Ovary (tissue), 9 donors: Measurements from ENCODE around the gene PAX8. TPM values are rescaled to one million over a fixed set of nuclear protein-coding genes. Genes with fewer than 3 reads are reported as not detected.

Source experiments
- DNase-seq, 5 donors: peaks; one replicate each; pipeline ENCODE4 v3.0.0-alpha.2; 2019 to 2020
- H3K27ac ChIP-seq, 2 donors: fragments of 200-600 bp; one replicate each; pipeline versions ENCODE4 v1.5.1 to v1.8.0; 2019 to 2022
- H3K27me3 ChIP-seq: fragments of 200-600 bp; one replicate; pipeline ENCODE4 v1.8.0; 2022
- H3K36me3 ChIP-seq: fragments of 200-600 bp; sonication (generic); one replicate; pipeline ENCODE4 v1.5.1; 2019
- H3K4me1 ChIP-seq: one replicate; pipeline ENCODE4 v1.8.1; 2013; ENCODE audit warnings: mild to moderate bottlenecking, moderate library complexity; ENCODE audit not compliant: insufficient read depth
- H3K4me3 ChIP-seq: fragments of 200-600 bp; sonication (generic); one replicate; pipeline ENCODE4 v1.5.1; 2017
- H3K9me3 ChIP-seq, 2 donors: fragments of 200-600 bp in 1 of 2; sonication (generic) in 1 of 2; one replicate each; pipeline versions ENCODE4 v1.5.1 to v1.8.1; 2013 to 2019; ENCODE audit warnings: mild to moderate bottlenecking in 1 of 2, moderate library complexity in 1 of 2
- EP300 ChIP-seq: sonication (generic); formaldehyde crosslinking; IDR thresholded peaks from one replicate; pipeline ENCODE4 v1.6.1; 2017; ENCODE audit warnings: antibody characterized with exemption
- POLR2A ChIP-seq: fragments of 450-650 bp; IDR thresholded peaks from one replicate; pipeline ENCODE4 v1.6.1; 2017; ENCODE audit warnings: antibody characterized with exemption, mild to moderate bottlenecking, moderate library complexity
- WGBS, 3 donors: extraction: QIAGEN DNeasy Blood & Tissue Kit in 1 of 3; methylation state at CpG; one replicate each; pipeline versions ENCODE4 v1.1.5 to v1.1.7; 2013 to 2017; 5-methylcytosine and 5-hydroxymethylcytosine counted together
- intact Hi-C, 4 donors: fragments of 100-400 bp; cut with DNase I; formaldehyde crosslinking; loops; one replicate each; pipeline versions ENCODE4 v1.11.0 to v1.15.1; 2022 to 2023
- polyA plus RNA-seq, 2 donors: library from polyadenylated mRNA; stranded (reverse); fragments of 200-250 nt in 1 of 2; fragments of 350-450 nt in 1 of 2; fragmentation: Illumina TruSeq in 1 of 2; extraction: RNeasy Lipid Tissue Mini Kit (QIAGEN cat#74804) in 1 of 2; gene quantifications; one replicate each; pipeline ENCODE4 v1.2.3, GENCODE V29; 2013 to 2014
- total RNA-seq, 7 donors: library from RNA; depleted of rRNA in 2 of 7; stranded (reverse); fragments of >200 nt in 2 of 7; fragmentation: NEBNext Ultra II Directional in 3 of 7; extraction: Animal tissue kit (Norgen Biotek cat#: 25700) in 3 of 7; gene quantifications; one replicate each; pipeline versions ENCODE4 v1.1.0 to v1.2.4, GENCODE V29; 2016 to 2023
- TF ChIP-seq, protein P1 (sequence below), 3 donors: fragments of 450-650 bp in 2 of 3; fragments of 200-600 bp in 1 of 3; IDR thresholded peaks; one replicate each; pipeline versions ENCODE4 v1.5.1 to v1.8.0; 2016 to 2022; ENCODE audit warnings: antibody characterized with exemption in 3 of 3, mild to moderate bottlenecking in 1 of 3
- donor health status: DM: no; HTN: no; CAD: no; lungs with moderate emphysema.
- donor health status: DM: no; HTN: no; CAD: no.
- donor health status: Bipolar disorder and iron deficiency.
- donor health status: DM: yes; HTN: yes; CAD: no.
- donor health status: DM: no; HTN: no; CAD: no.
- donor health status: DM: yes; HTN: yes; CAD: no.

The PAX8 gene
- total and polyA plus RNA-seq, 9 donors = 0.15 to 90.1 (median 9.6) TPM

DNA sequence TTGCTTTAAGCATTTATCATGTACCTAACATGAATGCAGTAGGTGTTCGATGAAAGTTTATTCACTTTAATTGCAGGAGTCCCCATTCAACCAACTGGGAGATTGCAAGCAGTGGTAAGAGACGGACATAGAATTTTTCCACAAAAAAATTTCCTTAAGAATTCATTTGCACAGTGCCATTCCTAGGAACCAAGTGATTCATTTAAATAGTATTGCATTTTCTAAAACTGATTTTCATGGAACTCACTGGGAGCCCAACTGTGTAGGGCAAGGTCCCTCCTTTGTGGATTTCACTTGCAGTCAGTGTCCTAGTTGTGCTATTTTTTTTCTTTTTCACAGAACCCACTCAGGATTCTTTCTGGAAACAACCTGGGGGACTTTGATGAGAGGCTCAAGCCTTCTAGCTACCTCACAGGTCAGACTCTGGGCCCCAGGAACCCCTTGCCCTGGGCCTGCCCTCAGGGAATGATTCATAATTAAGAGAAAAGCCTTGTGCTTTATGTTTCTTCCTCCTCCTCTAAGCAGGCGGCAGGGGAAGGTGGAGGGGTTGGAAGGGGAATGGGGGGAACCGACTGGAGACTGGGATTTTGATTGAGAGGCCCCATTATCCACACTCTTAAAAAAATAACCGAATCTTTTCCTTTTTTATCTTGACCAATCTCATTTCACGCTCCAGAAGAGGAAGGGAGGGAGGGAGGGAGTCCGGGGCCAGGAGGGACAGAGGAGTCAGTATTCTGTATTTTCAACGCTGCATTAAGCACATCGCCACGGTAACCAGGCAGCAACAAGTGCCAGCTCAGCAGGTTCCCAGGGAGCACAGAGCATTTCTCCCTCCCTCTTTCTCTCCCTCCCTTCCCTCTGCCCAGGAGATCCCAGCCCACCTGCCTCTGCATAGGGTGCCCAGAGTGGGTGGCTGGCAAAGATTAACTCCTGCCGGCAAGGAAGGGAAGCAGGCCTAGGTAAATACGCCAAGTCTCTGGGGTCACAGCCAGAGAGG is 53.2 kb downstream of the PAX8 start:
- Histone ChIP-seq H3K36me3 (no peaks in the 10 kb centered on the region), H3K27me3 (no peaks in the 10 kb centered on the region), H3K9me3 (no peaks in the 10 kb centered on the region), H3K4me1 (no peaks in the 10 kb centered on the region), H3K4me3 (no peak overlapping the region), H3K27ac (no peak overlapping the region)
- intact Hi-C loops = no loop called here
- TF ChIP-seq POLR2A (no peak), EP300 (no peak)
- TF ChIP-seq, protein P1, sequence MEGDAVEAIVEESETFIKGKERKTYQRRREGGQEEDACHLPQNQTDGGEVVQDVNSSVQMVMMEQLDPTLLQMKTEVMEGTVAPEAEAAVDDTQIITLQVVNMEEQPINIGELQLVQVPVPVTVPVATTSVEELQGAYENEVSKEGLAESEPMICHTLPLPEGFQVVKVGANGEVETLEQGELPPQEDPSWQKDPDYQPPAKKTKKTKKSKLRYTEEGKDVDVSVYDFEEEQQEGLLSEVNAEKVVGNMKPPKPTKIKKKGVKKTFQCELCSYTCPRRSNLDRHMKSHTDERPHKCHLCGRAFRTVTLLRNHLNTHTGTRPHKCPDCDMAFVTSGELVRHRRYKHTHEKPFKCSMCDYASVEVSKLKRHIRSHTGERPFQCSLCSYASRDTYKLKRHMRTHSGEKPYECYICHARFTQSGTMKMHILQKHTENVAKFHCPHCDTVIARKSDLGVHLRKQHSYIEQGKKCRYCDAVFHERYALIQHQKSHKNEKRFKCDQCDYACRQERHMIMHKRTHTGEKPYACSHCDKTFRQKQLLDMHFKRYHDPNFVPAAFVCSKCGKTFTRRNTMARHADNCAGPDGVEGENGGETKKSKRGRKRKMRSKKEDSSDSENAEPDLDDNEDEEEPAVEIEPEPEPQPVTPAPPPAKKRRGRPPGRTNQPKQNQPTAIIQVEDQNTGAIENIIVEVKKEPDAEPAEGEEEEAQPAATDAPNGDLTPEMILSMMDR (IDR thresholded peaks at IDR 0.05) = no peak
- DNase-seq = no peak
- 56 to 67% (median 65%) methylated on average over 12 of the region's 12 CpGs for WGBS, 3 donors

DNA sequence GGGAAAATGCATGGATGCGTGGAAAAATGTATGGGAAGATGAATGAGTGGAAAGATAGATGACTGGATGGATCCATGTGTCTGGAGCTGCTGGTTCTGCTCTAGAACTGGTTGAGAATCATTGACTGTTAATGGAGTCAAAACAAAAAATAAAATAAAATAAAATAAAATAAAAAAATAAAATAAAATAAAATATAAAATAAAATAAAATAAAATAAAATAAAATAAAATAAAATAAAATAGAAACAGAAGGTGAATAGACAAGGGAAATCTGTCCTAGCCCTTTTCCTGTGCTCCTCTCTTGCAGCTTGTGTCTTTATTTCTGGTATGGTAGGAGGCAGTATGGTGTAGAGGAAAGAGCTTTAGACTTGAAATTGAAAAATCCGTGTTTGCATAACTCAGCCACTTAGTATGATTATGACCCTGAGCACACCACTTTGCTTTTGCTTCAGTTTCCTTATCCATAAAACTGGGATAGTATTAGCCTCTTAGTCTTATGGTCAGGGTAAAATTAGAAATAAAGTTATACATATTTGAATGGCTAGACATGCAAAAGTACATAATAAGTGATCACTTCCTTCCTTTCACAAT is 54.0 kb downstream of the PAX8 start:
- Histone ChIP-seq H3K27me3 (no peaks in the 10 kb centered on the region), H3K36me3 (no peaks in the 10 kb centered on the region), H3K27ac (no peak overlapping the region), H3K4me3 (no peak overlapping the region), H3K4me1 (peaks cover 3% of the 10 kb centered on the region), H3K9me3 (no peaks in the 10 kb centered on the region)
- TF ChIP-seq POLR2A (no peak), EP300 (no peak)
- TF ChIP-seq, protein P1 (IDR thresholded peaks at IDR 0.05) = no peak
- 63 to 81% (median 67%) methylated on average over 2 of the region's 2 CpGs for WGBS, 3 donors
- no peak for DNase-seq
- intact Hi-C loops = no loop called here

DNA sequence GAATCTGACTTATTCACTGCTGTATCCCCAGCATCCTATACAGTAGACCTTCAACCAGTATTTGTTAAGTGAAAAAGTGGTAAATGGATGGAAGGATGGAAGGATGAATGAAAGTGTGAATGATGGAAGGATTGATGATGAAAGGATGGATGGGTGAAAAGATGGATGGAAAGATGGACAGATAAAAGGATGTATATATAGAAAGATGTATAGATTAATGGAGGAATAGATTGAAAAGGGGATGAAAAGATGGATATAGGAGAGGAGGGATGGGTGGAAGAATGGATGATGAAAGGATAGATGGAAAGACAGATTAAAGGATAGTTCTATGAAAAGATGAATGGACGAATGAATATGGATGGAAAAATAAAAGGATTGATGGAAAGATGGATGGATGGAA is 54.9 kb downstream of the PAX8 start:
- Histone ChIP-seq H3K4me3 (no peak overlapping the region), H3K27ac (no peak overlapping the region), H3K9me3 (no peaks in the 10 kb centered on the region), H3K4me1 (peaks cover 3% of the 10 kb centered on the region), H3K36me3 (no peaks in the 10 kb centered on the region), H3K27me3 (no peaks in the 10 kb centered on the region)
- no peak for TF ChIP-seq POLR2A
- no peak for TF ChIP-seq EP300
- TF ChIP-seq, protein P1 (IDR thresholded peaks at IDR 0.05) = no peak
- DNase-seq = no peak
- WGBS, 3 donors = 88 to 93% (median 92%) methylated on average over 1 of the region's 1 CpG
- intact Hi-C loops = no loop called here

DNA sequence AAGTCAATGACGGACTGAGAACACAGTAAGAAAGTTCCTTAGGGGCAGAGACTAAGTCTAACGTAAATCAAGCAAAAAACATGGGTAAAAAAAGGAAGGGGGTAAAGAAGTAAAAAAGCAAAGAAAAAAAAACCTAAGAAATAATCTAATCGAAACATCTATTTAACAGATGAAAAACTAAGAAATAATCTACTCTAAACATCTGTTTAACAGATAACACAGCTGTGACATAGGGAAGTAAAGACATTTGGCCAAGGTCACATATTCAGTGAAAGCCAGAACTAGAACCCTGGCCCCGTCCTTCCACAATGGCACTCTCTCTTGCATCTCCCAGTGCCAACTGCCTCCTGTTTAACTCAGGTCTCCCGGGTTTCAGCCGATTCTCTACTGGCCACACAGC is 56.9 kb downstream of the PAX8 start:
- Histone ChIP-seq H3K27me3 (no peaks in the 10 kb centered on the region), H3K36me3 (no peaks in the 10 kb centered on the region), H3K9me3 (no peaks in the 10 kb centered on the region), H3K4me1 (peaks cover 3% of the 10 kb centered on the region), H3K27ac (no peak overlapping the region), H3K4me3 (no peak overlapping the region)
- DNase-seq = no peak
- 80 to 87% (median 86%) methylated on average over 6 of the region's 6 CpGs for WGBS, 3 donors
- TF ChIP-seq, protein P1 (IDR thresholded peaks at IDR 0.05) = no peak
- no peak for TF ChIP-seq POLR2A
- no peak for TF ChIP-seq EP300
- intact Hi-C loops = no loop called here
